Epithelial cell of esophagus (primary cell): ENCODE data around the gene RGS14.

Experiments
- DNase-seq: peaks from one replicate; pipeline ENCODE4 v3.0.0; 2010; ENCODE audit warnings: low read depth
- H3K4me3 ChIP-seq: 2 replicates; pipeline ENCODE4 v1.5.1; 2011; ENCODE audit warnings: mild to moderate bottlenecking, low read length, control low read depth
- TF ChIP-seq, protein P1 (sequence below): IDR thresholded peaks from 2 replicates; pipeline ENCODE4 v1.5.1; 2011; ENCODE audit warnings: low read depth, mild to moderate bottlenecking, low read length, control low read depth, inconsistent platforms; ENCODE audit not compliant: insufficient read depth; ENCODE audit errors: missing control alignments

The RGS14 gene

DNA sequence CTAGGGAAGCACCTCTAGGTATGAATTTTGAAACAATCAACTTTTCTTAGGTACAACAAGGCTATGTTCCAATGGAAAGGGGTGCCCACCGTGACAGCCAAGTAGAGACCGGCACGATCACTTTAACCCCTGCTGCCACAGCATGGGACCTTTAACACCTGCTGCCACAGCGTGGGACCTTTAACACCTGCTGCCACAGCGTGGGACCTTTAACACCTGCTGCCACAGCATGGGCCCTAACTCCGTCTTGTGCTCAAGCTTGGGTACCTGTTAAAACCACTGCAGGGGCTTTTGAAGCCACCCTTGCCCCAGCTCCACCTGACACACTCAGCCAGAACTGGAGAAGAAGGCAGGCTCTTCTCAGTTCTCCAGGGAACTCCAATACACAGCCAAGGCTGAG, 27.8 kb upstream of the RGS14 start:
- TF ChIP-seq, protein P1, sequence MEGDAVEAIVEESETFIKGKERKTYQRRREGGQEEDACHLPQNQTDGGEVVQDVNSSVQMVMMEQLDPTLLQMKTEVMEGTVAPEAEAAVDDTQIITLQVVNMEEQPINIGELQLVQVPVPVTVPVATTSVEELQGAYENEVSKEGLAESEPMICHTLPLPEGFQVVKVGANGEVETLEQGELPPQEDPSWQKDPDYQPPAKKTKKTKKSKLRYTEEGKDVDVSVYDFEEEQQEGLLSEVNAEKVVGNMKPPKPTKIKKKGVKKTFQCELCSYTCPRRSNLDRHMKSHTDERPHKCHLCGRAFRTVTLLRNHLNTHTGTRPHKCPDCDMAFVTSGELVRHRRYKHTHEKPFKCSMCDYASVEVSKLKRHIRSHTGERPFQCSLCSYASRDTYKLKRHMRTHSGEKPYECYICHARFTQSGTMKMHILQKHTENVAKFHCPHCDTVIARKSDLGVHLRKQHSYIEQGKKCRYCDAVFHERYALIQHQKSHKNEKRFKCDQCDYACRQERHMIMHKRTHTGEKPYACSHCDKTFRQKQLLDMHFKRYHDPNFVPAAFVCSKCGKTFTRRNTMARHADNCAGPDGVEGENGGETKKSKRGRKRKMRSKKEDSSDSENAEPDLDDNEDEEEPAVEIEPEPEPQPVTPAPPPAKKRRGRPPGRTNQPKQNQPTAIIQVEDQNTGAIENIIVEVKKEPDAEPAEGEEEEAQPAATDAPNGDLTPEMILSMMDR = no peak
- no peak overlapping the region for H3K4me3 ChIP-seq
- no peak for DNase-seq

DNA sequence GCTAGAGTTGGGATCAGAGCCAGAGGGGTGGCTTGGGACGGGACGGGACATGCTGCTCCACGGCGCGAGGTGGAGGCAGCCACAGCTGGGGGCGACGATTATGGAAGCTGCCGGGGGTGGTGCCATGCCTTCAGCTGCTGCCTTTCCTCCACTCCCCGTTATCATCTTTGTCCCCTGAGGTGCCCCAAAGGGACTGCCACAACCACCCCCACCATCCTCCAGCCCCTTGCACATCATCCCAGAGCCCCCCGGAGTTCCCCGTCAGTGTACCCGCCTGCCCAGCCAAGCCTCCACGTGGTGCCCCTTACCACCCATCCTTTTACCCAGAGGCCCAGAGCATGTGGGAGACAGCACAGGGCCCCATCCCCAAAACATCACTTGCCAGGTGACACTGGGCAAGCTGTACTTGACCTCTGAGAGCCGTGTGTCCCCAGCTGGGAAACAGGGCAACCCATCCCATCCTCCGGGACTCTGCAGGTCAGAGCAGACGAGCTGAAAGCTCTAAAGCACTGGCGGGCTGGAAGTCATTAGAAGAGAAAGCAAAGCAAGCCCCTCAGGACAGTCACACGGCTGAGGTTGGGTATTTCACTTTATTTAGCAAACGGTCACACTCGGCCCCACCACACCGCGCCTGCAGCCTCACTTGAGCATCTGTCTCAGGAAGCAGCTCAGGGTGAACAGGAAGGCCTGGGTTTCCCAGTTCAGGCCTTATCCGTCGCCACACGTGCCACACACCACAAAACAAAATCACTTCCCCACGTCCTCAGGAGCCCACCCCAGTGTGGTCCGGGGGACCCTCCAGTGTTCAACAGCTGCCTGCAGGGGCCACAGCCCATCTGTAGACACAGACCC, 26.5 kb upstream of the RGS14 start:
- H3K4me3 ChIP-seq = no peak overlapping the region
- TF ChIP-seq, protein P1 = no peak
- no peak for DNase-seq

DNA sequence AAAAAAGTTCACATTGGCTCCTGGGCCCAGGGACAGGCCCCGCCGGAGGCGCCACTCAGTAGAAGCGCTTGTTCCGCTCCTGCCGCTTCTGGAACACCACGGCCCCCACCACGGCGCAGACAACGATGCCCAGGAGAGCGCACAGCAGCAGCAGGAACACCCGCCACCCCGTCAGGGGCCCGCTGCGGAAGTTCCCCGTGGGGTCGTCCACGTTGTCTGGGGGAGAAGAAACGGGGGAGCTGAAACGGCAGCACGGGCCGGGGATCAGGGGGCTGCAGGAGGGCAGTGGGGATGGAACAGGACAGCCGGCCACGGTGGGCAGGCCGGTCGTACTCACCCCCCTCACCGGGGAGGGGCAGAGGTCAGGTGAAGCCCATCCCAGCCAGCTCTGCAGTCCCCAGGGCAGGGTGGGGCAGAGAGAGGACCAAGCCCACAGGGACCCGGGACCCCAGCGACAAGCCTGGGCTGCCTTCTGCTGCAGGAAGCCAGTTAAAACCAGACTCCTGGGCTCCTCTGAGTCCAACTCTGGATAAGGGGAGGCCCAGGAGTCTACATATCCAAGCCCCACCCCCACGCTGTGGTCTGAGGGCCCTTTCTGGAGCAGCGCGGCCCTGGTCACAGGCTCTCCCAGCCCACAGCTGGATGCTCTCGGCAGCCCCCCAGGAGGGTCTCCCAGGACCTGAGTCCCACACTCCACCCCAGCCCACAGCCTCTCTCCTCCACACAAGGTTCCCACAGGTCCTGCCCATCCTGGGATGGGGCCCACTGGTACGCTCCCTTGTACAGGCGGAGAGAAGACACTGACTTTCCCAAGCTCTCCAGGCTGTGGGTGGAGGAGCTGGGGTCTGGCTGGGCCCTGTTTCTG, 25.5 kb upstream of the RGS14 start:
- H3K4me3 ChIP-seq = no peak overlapping the region
- no peak for DNase-seq
- TF ChIP-seq, protein P1 = no peak

DNA sequence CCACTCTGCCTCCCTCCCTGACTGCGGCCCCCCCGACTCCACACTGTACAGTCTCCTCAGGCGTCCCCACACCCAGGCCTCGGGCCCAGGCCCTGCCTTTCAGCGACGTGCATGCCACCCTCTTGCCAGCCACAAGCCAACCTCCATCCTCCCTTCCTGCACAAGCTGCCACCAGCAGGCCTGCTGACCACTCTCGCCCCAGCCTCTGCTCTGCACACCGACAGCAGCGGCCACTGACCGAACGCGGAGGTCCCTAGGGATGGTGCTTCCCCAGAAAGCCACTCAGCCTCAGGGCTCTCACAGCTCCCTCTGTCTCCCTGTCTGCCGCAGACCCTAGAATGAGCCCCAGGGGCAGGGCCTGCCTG, 24.8 kb upstream of the RGS14 start:
- H3K4me3 ChIP-seq = no peak overlapping the region
- no peak for DNase-seq
- TF ChIP-seq, protein P1 = no peak

DNA sequence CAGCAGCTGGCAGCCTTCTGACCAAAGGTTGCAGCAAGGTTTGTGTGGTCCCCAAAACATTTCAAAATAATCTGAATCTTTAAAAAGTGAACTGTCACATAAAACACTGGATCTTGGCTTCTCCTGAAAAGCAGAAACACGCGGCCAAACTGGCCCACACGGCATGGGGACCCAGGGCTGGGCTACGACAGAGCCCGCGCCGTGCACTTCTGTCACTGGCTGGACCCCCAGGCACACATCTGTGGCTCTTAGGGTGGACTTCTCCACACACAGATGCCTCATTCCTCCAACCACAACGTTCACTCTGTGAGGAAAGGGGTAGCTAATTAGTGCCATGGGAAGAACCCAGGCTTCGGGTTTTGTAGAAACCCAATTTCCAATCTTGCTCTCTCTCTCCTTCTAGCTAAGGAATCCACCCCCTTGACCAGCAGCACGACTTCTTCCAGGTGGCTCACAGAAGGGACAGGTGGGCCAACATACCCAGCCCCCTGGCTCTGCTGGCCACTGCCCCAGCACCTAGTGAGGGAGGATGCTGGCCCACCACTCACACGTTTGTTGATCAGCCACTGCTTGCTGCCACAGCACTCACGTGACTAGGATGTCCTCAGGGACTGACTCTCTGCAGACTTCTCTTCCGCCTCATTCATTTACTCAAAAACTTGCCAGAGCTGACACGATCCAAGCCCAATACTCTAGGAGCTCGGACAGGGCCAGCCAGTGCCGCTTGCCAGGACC, 24.1 kb upstream of the RGS14 start:
- no peak overlapping the region for H3K4me3 ChIP-seq
- TF ChIP-seq, protein P1 = no peak
- no peak for DNase-seq

DNA sequence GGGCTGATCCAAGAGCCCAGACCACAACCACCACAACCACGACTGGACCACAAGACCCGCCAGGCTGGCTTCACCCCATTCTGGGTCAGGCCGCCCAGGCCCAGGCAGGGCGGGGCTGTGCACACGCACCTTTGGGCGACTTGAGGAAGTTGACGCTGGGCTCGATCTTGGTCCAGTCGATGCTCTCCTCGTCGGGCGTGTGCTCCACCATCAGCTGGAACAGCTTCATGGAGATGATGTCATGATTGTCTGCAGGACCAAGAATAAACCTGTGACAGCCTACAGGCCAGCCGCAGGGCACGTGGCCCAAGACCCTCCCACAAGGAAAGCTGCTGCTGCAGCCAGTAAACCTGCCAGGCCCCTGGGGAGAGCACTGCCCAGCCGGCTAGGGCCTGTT, 23.6 kb upstream of the RGS14 start:
- no peak overlapping the region for H3K4me3 ChIP-seq
- DNase-seq = no peak
- TF ChIP-seq, protein P1 = no peak
